ENCODE results near the gene FGGY. TPM values are rescaled to one million over a fixed set of nuclear protein-coding genes. Genes with fewer than 3 reads are reported as not detected.
A peak's percentile ranks its signal among the peaks of the same experiment; 100 is the strongest.

Gene FGGY
- total and polyA plus RNA-seq, 4 donors, result 16.0 to 67.0 (median 43.4) TPM

GRCh38 chr1:59500950-59501742 is 204.3 kb downstream of the FGGY start:
- Histone ChIP-seq H3K9ac (ENCODE audit: low read depth in 1 of 2, low read length in 2 of 2) (no peak overlapping the region), H3K27me3 (ENCODE audit: control insufficient read depth in 4 of 4, insufficient read depth in 4 of 4, low read length in 3 of 4) (no peaks in the 10 kb centered on the region), H3K36me3 (ENCODE audit: control insufficient read depth in 4 of 4, insufficient read depth in 3 of 4, low read depth in 1 of 4, low read length in 3 of 4) (no peaks in the 10 kb centered on the region), H3K9me3 (ENCODE audit: control insufficient read depth in 4 of 4, low read length in 3 of 4) (no peaks in the 10 kb centered on the region), H3K27ac (ENCODE audit: low read depth in 1 of 2, low read length in 2 of 2) (peak overlapping the region; percentile 63 to 69), H3K4me3 (ENCODE audit: low read depth in 1 of 3, low read length in 3 of 3) (no peak overlapping the region), H3K4me1 (ENCODE audit: control insufficient read depth in 4 of 4, insufficient read depth in 4 of 4, low read length in 3 of 4) (peaks cover 5 to 35% (median 25%) of the 10 kb centered on the region in 4 donors)
- DNase-seq (ENCODE audit: low spot score), result no peak
- TF ChIP-seq YY1 (IDR thresholded peaks at IDR 0.05) (peak; percentile 33), ZBTB33 (IDR thresholded peaks at IDR 0.05) (no peak), MAX (IDR thresholded peaks at IDR 0.05) (no peak), GABPA (IDR thresholded peaks at IDR 0.05 in 1 of 2, conservative IDR thresholded peaks at IDR 0.05 in 1 of 2) (no peak), REST (IDR thresholded peaks at IDR 0.05) (peak; percentile 14), RXRA (IDR thresholded peaks at IDR 0.05) (no peak), SP1 (IDR thresholded peaks at IDR 0.05) (no peak), JUND (IDR thresholded peaks at IDR 0.05) (peak in 1 of 2 donors; percentile 18), RAD21 (IDR thresholded peaks at IDR 0.05) (no peak), FOXA2 (IDR thresholded peaks at IDR 0.05) (no peak), ATF3 (IDR thresholded peaks at IDR 0.05) (no peak), FOXA1 (IDR thresholded peaks at IDR 0.05) (no peak), HNF4G (IDR thresholded peaks at IDR 0.05) (no peak), EGR1 (IDR thresholded peaks at IDR 0.05; ENCODE audit: low read depth in 2 of 2) (no peak), HNF4A (conservative IDR thresholded peaks at IDR 0.05) (no peak), TAF1 (conservative IDR thresholded peaks at IDR 0.05) (no peak), CTCF (IDR thresholded peaks at IDR 0.05; ENCODE audit: low read depth, low read length, missing input control) (no peak), NR2F2 (IDR thresholded peaks at IDR 0.05) (no peak)
- WGBS, result 59% methylated on average over 4 of the region's 4 CpGs

All from liver (tissue), 9 donors.